HCT116 (cell line): Measurements from ENCODE around the gene NOTUM.

Source experiments
- CBX3 ChIP-seq: IDR thresholded peaks from 2 replicates; pipeline ENCODE4 v1.6.1; 2012; ENCODE audit warnings: low read depth
- CEBPB ChIP-seq: IDR thresholded peaks from 2 replicates; pipeline ENCODE4 v1.6.1; 2012; ENCODE audit warnings: low read depth
- EZH2 ChIP-seq: fragments of 200-600 bp; sonication (generic); IDR thresholded peaks from 2 replicates; pipeline ENCODE4 v1.6.1; 2017; ENCODE audit warnings: antibody characterized with exemption, mixed run types
- EZH2phosphoT487 ChIP-seq: fragments of 200-600 bp; IDR thresholded peaks from 2 replicates; pipeline ENCODE4 v1.6.1; 2018; ENCODE audit warnings: antibody characterized with exemption, borderline replicate concordance
- JUND ChIP-seq: IDR thresholded peaks from 2 replicates; pipeline ENCODE4 v1.6.1; 2012
- POLR2A ChIP-seq: IDR thresholded peaks from 2 replicates; pipeline ENCODE4 v1.7.0; 2011; ENCODE audit warnings: borderline replicate concordance; ENCODE audit not compliant: insufficient read depth, insufficient read length; ENCODE audit errors: extremely low read depth
- TCF7L2 ChIP-seq: IDR thresholded peaks from 2 replicates; pipeline ENCODE4 v1.7.0; 2011; ENCODE audit warnings: borderline replicate concordance, inconsistent platforms; ENCODE audit not compliant: insufficient read depth, insufficient read length; ENCODE audit errors: extremely low read depth
- ZFX ChIP-seq: fragments of 450-650 bp; IDR thresholded peaks from 2 replicates; pipeline ENCODE4 v1.6.1; 2017
- ZNF274 ChIP-seq: fragments of 200-500 bp; sonication (Bioruptor generic); IDR thresholded peaks from 2 replicates; pipeline ENCODE4 v1.6.1; 2014; ENCODE audit warnings: mild to moderate bottlenecking, low read depth, low read length, inconsistent platforms
- TF ChIP-seq, protein P1 (sequence below), 3 experiments: fragments of 200-600 bp in 1 of 3; sonication (generic) in 1 of 3; IDR thresholded peaks in 2 of 3; conservative IDR thresholded peaks in 1 of 3; 2 replicates each; pipeline ENCODE4 v1.5.1; 2012 to 2017; ENCODE audit warnings: low read depth in 2 of 3, low read length in 2 of 3, antibody characterized with exemption in 1 of 3, borderline replicate concordance in 1 of 3, control low read depth in 1 of 3, mild to moderate bottlenecking in 1 of 3, mixed read lengths in 1 of 3, mixed run types in 1 of 3, moderate library complexity in 1 of 3; ENCODE audit not compliant: insufficient read depth in 1 of 3
- TF ChIP-seq, protein P2 (sequence below): IDR thresholded peaks from 2 replicates; pipeline ENCODE4 v1.6.1; 2012
- TF ChIP-seq, protein P3 (sequence below): IDR thresholded peaks from 2 replicates; pipeline ENCODE4 v1.6.1; 2011; ENCODE audit warnings: mild to moderate bottlenecking, low read length, moderate library complexity; ENCODE audit not compliant: insufficient replicate concordance; ENCODE audit errors: extremely low read depth
- TF ChIP-seq, protein P4 (sequence below): IDR thresholded peaks from 2 replicates; pipeline ENCODE4 v1.6.1; 2012; ENCODE audit warnings: low read depth

DNA sequence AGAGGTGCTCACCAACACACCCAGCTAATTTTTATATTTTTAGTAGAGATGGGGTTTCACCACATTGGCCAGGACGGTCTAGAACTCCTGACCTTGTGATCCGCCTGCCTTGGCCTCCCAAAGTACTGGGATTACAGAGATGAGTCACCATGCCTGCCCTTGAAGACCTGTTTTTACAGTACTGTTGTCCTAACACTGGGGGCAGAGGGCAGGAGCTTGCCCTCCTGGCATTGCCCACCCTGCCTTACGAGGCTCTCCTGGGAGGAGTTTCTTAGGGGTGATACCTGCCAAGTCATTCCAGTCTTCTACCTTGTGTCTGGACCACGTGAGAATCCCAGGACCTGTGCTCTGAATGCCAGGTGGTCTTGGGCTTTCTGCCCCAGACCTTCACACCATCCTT lies 19.1 kb upstream of the NOTUM start:
- TF ChIP-seq, protein P1, sequence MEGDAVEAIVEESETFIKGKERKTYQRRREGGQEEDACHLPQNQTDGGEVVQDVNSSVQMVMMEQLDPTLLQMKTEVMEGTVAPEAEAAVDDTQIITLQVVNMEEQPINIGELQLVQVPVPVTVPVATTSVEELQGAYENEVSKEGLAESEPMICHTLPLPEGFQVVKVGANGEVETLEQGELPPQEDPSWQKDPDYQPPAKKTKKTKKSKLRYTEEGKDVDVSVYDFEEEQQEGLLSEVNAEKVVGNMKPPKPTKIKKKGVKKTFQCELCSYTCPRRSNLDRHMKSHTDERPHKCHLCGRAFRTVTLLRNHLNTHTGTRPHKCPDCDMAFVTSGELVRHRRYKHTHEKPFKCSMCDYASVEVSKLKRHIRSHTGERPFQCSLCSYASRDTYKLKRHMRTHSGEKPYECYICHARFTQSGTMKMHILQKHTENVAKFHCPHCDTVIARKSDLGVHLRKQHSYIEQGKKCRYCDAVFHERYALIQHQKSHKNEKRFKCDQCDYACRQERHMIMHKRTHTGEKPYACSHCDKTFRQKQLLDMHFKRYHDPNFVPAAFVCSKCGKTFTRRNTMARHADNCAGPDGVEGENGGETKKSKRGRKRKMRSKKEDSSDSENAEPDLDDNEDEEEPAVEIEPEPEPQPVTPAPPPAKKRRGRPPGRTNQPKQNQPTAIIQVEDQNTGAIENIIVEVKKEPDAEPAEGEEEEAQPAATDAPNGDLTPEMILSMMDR (IDR thresholded peaks at IDR 0.05 in 2 of 3, conservative IDR thresholded peaks at IDR 0.05 in 1 of 3; ENCODE audit: borderline replicate concordance in 1 of 3, insufficient read depth in 1 of 3, low read depth in 2 of 3, low read length in 2 of 3): no peak
- no peak for TF ChIP-seq POLR2A
- TF ChIP-seq JUND: no peak
- TF ChIP-seq ZFX: no peak
- no peak for TF ChIP-seq EZH2
- TF ChIP-seq EZH2phosphoT487: no peak
- no peak for TF ChIP-seq CBX3
- TF ChIP-seq, protein P2, sequence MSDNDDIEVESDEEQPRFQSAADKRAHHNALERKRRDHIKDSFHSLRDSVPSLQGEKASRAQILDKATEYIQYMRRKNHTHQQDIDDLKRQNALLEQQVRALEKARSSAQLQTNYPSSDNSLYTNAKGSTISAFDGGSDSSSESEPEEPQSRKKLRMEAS: no peak
- TF ChIP-seq, protein P3, sequence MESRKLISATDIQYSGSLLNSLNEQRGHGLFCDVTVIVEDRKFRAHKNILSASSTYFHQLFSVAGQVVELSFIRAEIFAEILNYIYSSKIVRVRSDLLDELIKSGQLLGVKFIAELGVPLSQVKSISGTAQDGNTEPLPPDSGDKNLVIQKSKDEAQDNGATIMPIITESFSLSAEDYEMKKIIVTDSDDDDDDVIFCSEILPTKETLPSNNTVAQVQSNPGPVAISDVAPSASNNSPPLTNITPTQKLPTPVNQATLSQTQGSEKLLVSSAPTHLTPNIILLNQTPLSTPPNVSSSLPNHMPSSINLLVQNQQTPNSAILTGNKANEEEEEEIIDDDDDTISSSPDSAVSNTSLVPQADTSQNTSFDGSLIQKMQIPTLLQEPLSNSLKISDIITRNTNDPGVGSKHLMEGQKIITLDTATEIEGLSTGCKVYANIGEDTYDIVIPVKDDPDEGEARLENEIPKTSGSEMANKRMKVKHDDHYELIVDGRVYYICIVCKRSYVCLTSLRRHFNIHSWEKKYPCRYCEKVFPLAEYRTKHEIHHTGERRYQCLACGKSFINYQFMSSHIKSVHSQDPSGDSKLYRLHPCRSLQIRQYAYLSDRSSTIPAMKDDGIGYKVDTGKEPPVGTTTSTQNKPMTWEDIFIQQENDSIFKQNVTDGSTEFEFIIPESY: no peak
- TF ChIP-seq, protein P4, sequence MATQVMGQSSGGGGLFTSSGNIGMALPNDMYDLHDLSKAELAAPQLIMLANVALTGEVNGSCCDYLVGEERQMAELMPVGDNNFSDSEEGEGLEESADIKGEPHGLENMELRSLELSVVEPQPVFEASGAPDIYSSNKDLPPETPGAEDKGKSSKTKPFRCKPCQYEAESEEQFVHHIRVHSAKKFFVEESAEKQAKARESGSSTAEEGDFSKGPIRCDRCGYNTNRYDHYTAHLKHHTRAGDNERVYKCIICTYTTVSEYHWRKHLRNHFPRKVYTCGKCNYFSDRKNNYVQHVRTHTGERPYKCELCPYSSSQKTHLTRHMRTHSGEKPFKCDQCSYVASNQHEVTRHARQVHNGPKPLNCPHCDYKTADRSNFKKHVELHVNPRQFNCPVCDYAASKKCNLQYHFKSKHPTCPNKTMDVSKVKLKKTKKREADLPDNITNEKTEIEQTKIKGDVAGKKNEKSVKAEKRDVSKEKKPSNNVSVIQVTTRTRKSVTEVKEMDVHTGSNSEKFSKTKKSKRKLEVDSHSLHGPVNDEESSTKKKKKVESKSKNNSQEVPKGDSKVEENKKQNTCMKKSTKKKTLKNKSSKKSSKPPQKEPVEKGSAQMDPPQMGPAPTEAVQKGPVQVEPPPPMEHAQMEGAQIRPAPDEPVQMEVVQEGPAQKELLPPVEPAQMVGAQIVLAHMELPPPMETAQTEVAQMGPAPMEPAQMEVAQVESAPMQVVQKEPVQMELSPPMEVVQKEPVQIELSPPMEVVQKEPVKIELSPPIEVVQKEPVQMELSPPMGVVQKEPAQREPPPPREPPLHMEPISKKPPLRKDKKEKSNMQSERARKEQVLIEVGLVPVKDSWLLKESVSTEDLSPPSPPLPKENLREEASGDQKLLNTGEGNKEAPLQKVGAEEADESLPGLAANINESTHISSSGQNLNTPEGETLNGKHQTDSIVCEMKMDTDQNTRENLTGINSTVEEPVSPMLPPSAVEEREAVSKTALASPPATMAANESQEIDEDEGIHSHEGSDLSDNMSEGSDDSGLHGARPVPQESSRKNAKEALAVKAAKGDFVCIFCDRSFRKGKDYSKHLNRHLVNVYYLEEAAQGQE: no peak
- no peak for TF ChIP-seq ZNF274
- TF ChIP-seq CEBPB: no peak
- no peak for TF ChIP-seq TCF7L2
